ENCODE results near the gene TTLL1. TPM values are rescaled to one million over a fixed set of nuclear protein-coding genes. Genes with fewer than 3 reads are reported as not detected.
A peak's percentile ranks its signal among the peaks of the same experiment; 100 is the strongest.

The TTLL1 gene
- total and polyA plus RNA-seq, 4 donors, result 0.50 to 2.2 (median 1.1) TPM

DNA sequence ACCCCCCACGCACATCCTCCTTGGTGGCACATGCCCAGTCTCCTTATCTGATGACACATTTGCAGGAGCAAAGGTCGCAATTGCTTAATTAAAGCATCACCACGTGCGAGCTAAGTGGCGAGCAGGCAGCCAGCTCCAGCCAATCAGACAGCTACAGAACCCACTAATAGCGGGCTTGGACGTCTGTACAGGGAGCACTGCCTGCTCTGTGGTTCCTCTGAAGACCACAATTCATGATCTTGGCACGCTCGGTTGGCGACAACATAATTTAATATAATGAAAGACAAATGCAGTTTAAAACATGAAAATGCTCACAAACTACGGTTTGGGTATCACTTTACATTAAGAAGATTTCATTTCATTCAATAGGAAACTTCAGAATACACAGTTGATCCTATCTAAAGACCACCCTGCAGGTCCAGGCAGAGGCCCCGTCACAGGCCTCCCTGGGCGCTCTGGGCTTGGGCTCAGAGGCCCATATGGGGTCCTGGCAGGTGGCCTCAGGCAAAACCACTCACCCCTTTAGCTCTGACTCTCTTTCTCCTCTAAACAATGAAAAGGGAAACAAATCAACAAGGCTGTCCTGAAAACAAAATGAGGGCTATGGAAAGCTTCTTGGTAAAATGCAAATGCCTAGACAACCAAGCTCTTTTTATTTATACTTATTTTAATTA, 84.7 kb downstream of the TTLL1 start:
- H3K27me3 ChIP-seq (ENCODE audit: control insufficient read depth in 4 of 4, insufficient read depth in 4 of 4, low read length in 3 of 4), result no peaks in the 10 kb centered on the region
- H3K9me3 ChIP-seq (ENCODE audit: control insufficient read depth in 4 of 4, low read length in 3 of 4), result no peaks in the 10 kb centered on the region
- H3K4me3 ChIP-seq (ENCODE audit: low read depth in 1 of 3, low read length in 3 of 3), result no peak overlapping the region
- WGBS, result 49% methylated on average over 13 of the region's 13 CpGs
- H3K27ac ChIP-seq (ENCODE audit: low read depth in 1 of 2, low read length in 2 of 2), result peak overlapping the region; percentile 10 to 53
- peaks cover 14 to 33% (median 25%) of the 10 kb centered on the region in 4 donors for H3K4me1 ChIP-seq (ENCODE audit: control insufficient read depth in 4 of 4, insufficient read depth in 4 of 4, low read length in 3 of 4)
- no peak overlapping the region for H3K9ac ChIP-seq (ENCODE audit: low read depth in 1 of 2, low read length in 2 of 2)
- H3K36me3 ChIP-seq (ENCODE audit: control insufficient read depth in 4 of 4, insufficient read depth in 3 of 4, low read depth in 1 of 4, low read length in 3 of 4), result no peaks in the 10 kb centered on the region
- DNase-seq (ENCODE audit: low spot score), result no peak
- peak; percentile 51 for TF ChIP-seq SP1 (IDR thresholded peaks at IDR 0.05)
- TF ChIP-seq JUND (IDR thresholded peaks at IDR 0.05), result peak; percentile 54 to 73
- TF ChIP-seq HNF4A (conservative IDR thresholded peaks at IDR 0.05), result peak; percentile 90
- TF ChIP-seq GABPA (IDR thresholded peaks at IDR 0.05 in 1 of 2, conservative IDR thresholded peaks at IDR 0.05 in 1 of 2), result no peak
- peak; percentile 3 to 9 for TF ChIP-seq RAD21 (IDR thresholded peaks at IDR 0.05)
- TF ChIP-seq RXRA (IDR thresholded peaks at IDR 0.05), result peak; percentile 59 to 61
- no peak for TF ChIP-seq NR2F2 (IDR thresholded peaks at IDR 0.05)
- TF ChIP-seq ATF3 (IDR thresholded peaks at IDR 0.05), result no peak
- TF ChIP-seq, protein P1, sequence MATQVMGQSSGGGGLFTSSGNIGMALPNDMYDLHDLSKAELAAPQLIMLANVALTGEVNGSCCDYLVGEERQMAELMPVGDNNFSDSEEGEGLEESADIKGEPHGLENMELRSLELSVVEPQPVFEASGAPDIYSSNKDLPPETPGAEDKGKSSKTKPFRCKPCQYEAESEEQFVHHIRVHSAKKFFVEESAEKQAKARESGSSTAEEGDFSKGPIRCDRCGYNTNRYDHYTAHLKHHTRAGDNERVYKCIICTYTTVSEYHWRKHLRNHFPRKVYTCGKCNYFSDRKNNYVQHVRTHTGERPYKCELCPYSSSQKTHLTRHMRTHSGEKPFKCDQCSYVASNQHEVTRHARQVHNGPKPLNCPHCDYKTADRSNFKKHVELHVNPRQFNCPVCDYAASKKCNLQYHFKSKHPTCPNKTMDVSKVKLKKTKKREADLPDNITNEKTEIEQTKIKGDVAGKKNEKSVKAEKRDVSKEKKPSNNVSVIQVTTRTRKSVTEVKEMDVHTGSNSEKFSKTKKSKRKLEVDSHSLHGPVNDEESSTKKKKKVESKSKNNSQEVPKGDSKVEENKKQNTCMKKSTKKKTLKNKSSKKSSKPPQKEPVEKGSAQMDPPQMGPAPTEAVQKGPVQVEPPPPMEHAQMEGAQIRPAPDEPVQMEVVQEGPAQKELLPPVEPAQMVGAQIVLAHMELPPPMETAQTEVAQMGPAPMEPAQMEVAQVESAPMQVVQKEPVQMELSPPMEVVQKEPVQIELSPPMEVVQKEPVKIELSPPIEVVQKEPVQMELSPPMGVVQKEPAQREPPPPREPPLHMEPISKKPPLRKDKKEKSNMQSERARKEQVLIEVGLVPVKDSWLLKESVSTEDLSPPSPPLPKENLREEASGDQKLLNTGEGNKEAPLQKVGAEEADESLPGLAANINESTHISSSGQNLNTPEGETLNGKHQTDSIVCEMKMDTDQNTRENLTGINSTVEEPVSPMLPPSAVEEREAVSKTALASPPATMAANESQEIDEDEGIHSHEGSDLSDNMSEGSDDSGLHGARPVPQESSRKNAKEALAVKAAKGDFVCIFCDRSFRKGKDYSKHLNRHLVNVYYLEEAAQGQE (IDR thresholded peaks at IDR 0.05), result peak; percentile 20
- TF ChIP-seq, protein P2, sequence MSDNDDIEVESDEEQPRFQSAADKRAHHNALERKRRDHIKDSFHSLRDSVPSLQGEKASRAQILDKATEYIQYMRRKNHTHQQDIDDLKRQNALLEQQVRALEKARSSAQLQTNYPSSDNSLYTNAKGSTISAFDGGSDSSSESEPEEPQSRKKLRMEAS (IDR thresholded peaks at IDR 0.05), result peak; percentile 65
- TF ChIP-seq YY1 (IDR thresholded peaks at IDR 0.05), result no peak
- TF ChIP-seq HNF4G (IDR thresholded peaks at IDR 0.05), result peak; percentile 59
- TF ChIP-seq TAF1 (conservative IDR thresholded peaks at IDR 0.05), result no peak
- TF ChIP-seq FOXA1 (IDR thresholded peaks at IDR 0.05), result no peak

- no peak overlapping the region for H3K9ac ChIP-seq (ENCODE audit: low read depth in 1 of 2, low read length in 2 of 2)
- TF ChIP-seq HNF4G (IDR thresholded peaks at IDR 0.05) (no peak), GABPA (IDR thresholded peaks at IDR 0.05 in 1 of 2, conservative IDR thresholded peaks at IDR 0.05 in 1 of 2) (no peak), FOXA2 (IDR thresholded peaks at IDR 0.05) (no peak), JUND (IDR thresholded peaks at IDR 0.05) (peak in 1 of 2 donors; percentile 58), TAF1 (conservative IDR thresholded peaks at IDR 0.05) (no peak), YY1 (IDR thresholded peaks at IDR 0.05) (no peak), SP1 (IDR thresholded peaks at IDR 0.05) (no peak), NR2F2 (IDR thresholded peaks at IDR 0.05) (peak; percentile 46), RXRA (IDR thresholded peaks at IDR 0.05) (no peak), FOXA1 (IDR thresholded peaks at IDR 0.05) (no peak), HNF4A (conservative IDR thresholded peaks at IDR 0.05) (no peak), CTCF (IDR thresholded peaks at IDR 0.05; ENCODE audit: low read depth, low read length, missing input control) (no peak), RAD21 (IDR thresholded peaks at IDR 0.05) (no peak), EGR1 (IDR thresholded peaks at IDR 0.05; ENCODE audit: low read depth in 2 of 2) (no peak), ATF3 (IDR thresholded peaks at IDR 0.05) (no peak)
- TF ChIP-seq, protein P2 (IDR thresholded peaks at IDR 0.05), result no peak
- DNase-seq (ENCODE audit: low spot score), result no peak
- 63% methylated on average over 5 of the region's 5 CpGs for WGBS
- H3K4me3 ChIP-seq (ENCODE audit: low read depth in 1 of 3, low read length in 3 of 3), result no peak overlapping the region
- H3K36me3 ChIP-seq (ENCODE audit: control insufficient read depth in 4 of 4, insufficient read depth in 3 of 4, low read depth in 1 of 4, low read length in 3 of 4), result no peaks in the 10 kb centered on the region
- H3K4me1 ChIP-seq (ENCODE audit: control insufficient read depth in 4 of 4, insufficient read depth in 4 of 4, low read length in 3 of 4), result peaks cover 14 to 31% (median 24%) of the 10 kb centered on the region in 4 donors
- peak overlapping the region in 1 of 2 donors; percentile 19 for H3K27ac ChIP-seq (ENCODE audit: low read depth in 1 of 2, low read length in 2 of 2)
- H3K27me3 ChIP-seq (ENCODE audit: control insufficient read depth in 4 of 4, insufficient read depth in 4 of 4, low read length in 3 of 4), result no peaks in the 10 kb centered on the region
- no peaks in the 10 kb centered on the region for H3K9me3 ChIP-seq (ENCODE audit: control insufficient read depth in 4 of 4, low read length in 3 of 4)
Observed at GRCh38 chr22:43002202-43002586, 87.0 kb downstream of the TTLL1 start.

Measured in liver (tissue), 9 donors.